IMR-90 (cell line): ENCODE data around the gene DRD2.

Source experiments
- BHLHE40 ChIP-seq: fragments of 150-350 bp; IDR thresholded peaks from 2 replicates; pipeline ENCODE4 v1.6.1; 2016; ENCODE audit warnings: mild to moderate bottlenecking, low read depth, low read length
- CTCF ChIP-seq: conservative IDR thresholded peaks from 2 replicates; pipeline ENCODE4 v1.5.1; 2012; ENCODE audit warnings: mild to moderate bottlenecking, low read depth, low read length, improper control_type of control experiment
- MAZ ChIP-seq: IDR thresholded peaks from 2 replicates; pipeline ENCODE4 v1.6.1; 2012; ENCODE audit warnings: low read depth, mild to moderate bottlenecking, low read length, improper control_type of control experiment, moderate library complexity, borderline replicate concordance
- POLR2A ChIP-seq: IDR thresholded peaks from 2 replicates; pipeline ENCODE4 v1.6.1; 2012; ENCODE audit warnings: mild to moderate bottlenecking, low read depth, low read length
- RAD21 ChIP-seq: IDR thresholded peaks from 2 replicates; pipeline ENCODE4 v1.6.1; 2012; ENCODE audit warnings: low read length, improper control_type of control experiment
- USF2 ChIP-seq: fragments of 150-350 bp; IDR thresholded peaks from 2 replicates; pipeline ENCODE4 v1.6.1; 2017; ENCODE audit warnings: mild to moderate bottlenecking, antibody characterized with exemption, low read length, low read depth

- TF ChIP-seq CTCF (no peak), RAD21 (no peak), POLR2A (no peak), USF2 (no peak), MAZ (no peak), BHLHE40 (no peak)
Measured at GRCh38 chr11:113417428-113417827, 57.8 kb downstream of the DRD2 start.
